Loucy (cell line): ENCODE data around the gene IARS2.
"Not testable (repeated sequence)": the region's sequence is repeated elsewhere in the genome, so short reads cannot be mapped to it uniquely, and the experiment has no call there.

ENCODE experiments used
- H2AFZ ChIP-seq: fragments of 200-600 bp; sonication (generic); 2 replicates; pipeline ENCODE4 v1.6.0; 2016; ENCODE audit warnings: antibody characterized with exemption, mild to moderate bottlenecking, low read length, moderate library complexity
- H3F3A ChIP-seq: fragments of 200-600 bp; 2 replicates; pipeline ENCODE4 v1.6.0; 2016; ENCODE audit warnings: antibody characterized with exemption, low read depth, mild to moderate bottlenecking
- H3K27me3 ChIP-seq: fragments of 200-600 bp; sonication (generic); 2 replicates; pipeline ENCODE4 v1.6.1; 2014; ENCODE audit warnings: low read length, mild to moderate bottlenecking; ENCODE audit not compliant: insufficient read depth, poor library complexity, severe bottlenecking
- H3K36me3 ChIP-seq: fragments of 200-600 bp; sonication (generic); 2 replicates; pipeline ENCODE4 v1.6.1; 2016; ENCODE audit warnings: low read length; ENCODE audit not compliant: insufficient read depth
- H3K4me1 ChIP-seq: fragments of 200-600 bp; sonication (generic); 2 replicates; pipeline ENCODE4 v1.5.1; 2014; ENCODE audit warnings: low read length, mild to moderate bottlenecking; ENCODE audit not compliant: insufficient read depth, poor library complexity, severe bottlenecking
- H3K4me2 ChIP-seq: fragments of 200-600 bp; sonication (generic); 2 replicates; pipeline ENCODE4 v1.6.0; 2014; ENCODE audit warnings: antibody characterized with exemption, low read length, low read depth, mild to moderate bottlenecking; ENCODE audit not compliant: poor library complexity, severe bottlenecking
- H3K4me3 ChIP-seq: fragments of 200-600 bp; sonication (generic); 2 replicates; pipeline ENCODE4 v1.5.1; 2014; ENCODE audit warnings: low read length, mild to moderate bottlenecking, mixed read lengths; ENCODE audit not compliant: poor library complexity, severe bottlenecking
- H3K79me2 ChIP-seq: fragments of 200-600 bp; sonication (generic); 2 replicates; pipeline ENCODE4 v1.6.1; 2014; ENCODE audit warnings: low read length; ENCODE audit not compliant: insufficient read depth
- H3K9ac ChIP-seq: fragments of 200-600 bp; sonication (generic); 2 replicates; pipeline ENCODE4 v1.6.0; 2014; ENCODE audit warnings: mild to moderate bottlenecking, low read depth, low read length, moderate library complexity; ENCODE audit not compliant: poor library complexity, severe bottlenecking
- H3K9me2 ChIP-seq: fragments of 200-600 bp; sonication (generic); replicated peaks from 2 replicates; pipeline ENCODE4 v1.6.1; 2016; ENCODE audit warnings: low read depth, low read length, mixed read lengths
- H3K9me3 ChIP-seq: fragments of 200-600 bp; sonication (generic); 2 replicates; pipeline ENCODE4 v1.6.1; 2014; ENCODE audit warnings: mild to moderate bottlenecking, antibody characterized with exemption, low read length, low read depth; ENCODE audit not compliant: insufficient read depth
- H4K20me1 ChIP-seq: fragments of 200-600 bp; sonication (generic); 2 replicates; pipeline ENCODE4 v1.6.0; 2014; ENCODE audit warnings: antibody characterized with exemption, low read length, mild to moderate bottlenecking; ENCODE audit not compliant: insufficient read depth, poor library complexity, severe bottlenecking
- EZH2phosphoT487 ChIP-seq: fragments of 200-600 bp; IDR thresholded peaks from 2 replicates; pipeline ENCODE4 v1.6.1; 2018; ENCODE audit warnings: antibody characterized with exemption, mild to moderate bottlenecking, moderate library complexity, borderline replicate concordance
- TF ChIP-seq, protein P1 (sequence below): fragments of 200-600 bp; sonication (generic); conservative IDR thresholded peaks from 2 replicates; pipeline ENCODE4 v1.5.1; 2014; ENCODE audit warnings: mild to moderate bottlenecking, antibody characterized with exemption, low read length

Gene IARS2

DNA sequence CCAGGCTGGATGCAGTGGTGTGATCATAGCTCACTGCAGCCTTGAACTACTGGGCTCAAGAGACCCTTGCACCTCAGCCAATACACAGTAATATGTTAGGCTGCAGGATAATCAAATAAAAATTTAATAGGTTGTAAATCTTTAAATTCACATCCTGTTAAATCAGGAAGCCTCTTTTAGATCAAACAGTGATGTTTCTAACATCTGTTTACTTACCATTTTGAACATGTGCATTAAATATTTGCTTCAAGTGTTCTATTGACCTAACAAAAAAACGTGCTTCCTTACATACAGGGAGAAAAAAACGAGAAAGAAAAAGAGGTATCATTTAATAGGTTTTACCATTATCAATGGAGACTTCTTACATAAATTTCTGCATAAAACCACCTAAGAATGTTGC lies 70.6 kb downstream of the IARS2 start:
- no peaks in the 10 kb centered on the region for H3K9me2 ChIP-seq
- no peaks in the 10 kb centered on the region for H3F3A ChIP-seq
- H3K4me3 ChIP-seq: no peak overlapping the region
- H4K20me1 ChIP-seq: no peaks in the 10 kb centered on the region
- no peaks in the 10 kb centered on the region for H3K9me3 ChIP-seq
- H2AFZ ChIP-seq: no peak overlapping the region
- H3K79me2 ChIP-seq: no peaks in the 10 kb centered on the region
- peaks cover 40% of the 10 kb centered on the region; the same call in 1 of the 2 replicates for H3K36me3 ChIP-seq
- no peaks in the 10 kb centered on the region for H3K4me1 ChIP-seq
- TF ChIP-seq, protein P1, sequence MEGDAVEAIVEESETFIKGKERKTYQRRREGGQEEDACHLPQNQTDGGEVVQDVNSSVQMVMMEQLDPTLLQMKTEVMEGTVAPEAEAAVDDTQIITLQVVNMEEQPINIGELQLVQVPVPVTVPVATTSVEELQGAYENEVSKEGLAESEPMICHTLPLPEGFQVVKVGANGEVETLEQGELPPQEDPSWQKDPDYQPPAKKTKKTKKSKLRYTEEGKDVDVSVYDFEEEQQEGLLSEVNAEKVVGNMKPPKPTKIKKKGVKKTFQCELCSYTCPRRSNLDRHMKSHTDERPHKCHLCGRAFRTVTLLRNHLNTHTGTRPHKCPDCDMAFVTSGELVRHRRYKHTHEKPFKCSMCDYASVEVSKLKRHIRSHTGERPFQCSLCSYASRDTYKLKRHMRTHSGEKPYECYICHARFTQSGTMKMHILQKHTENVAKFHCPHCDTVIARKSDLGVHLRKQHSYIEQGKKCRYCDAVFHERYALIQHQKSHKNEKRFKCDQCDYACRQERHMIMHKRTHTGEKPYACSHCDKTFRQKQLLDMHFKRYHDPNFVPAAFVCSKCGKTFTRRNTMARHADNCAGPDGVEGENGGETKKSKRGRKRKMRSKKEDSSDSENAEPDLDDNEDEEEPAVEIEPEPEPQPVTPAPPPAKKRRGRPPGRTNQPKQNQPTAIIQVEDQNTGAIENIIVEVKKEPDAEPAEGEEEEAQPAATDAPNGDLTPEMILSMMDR: no peak
- no peak for TF ChIP-seq EZH2phosphoT487
- H3K27me3 ChIP-seq: no peaks in the 10 kb centered on the region
- H3K9ac ChIP-seq: no peak overlapping the region
- no peak overlapping the region for H3K4me2 ChIP-seq

DNA sequence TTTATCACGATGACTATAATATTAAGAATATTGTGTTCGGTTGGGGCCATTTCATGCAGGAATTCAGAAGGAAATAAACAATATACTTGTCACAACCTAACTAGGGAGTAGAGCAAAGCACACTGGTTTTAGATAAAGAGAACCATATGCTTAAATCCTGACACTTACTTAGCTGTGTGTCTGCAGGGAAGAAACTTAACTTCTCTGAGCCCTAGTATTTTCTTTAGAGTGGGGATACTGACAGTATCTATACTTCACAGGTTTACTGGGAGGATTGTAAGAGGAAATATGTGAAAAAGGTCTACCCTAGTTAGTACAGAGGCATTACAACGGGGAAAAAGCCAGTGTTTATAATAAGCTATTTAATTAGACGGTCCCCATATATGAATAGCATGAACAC lies 72.9 kb downstream of the IARS2 start:
- Histone ChIP-seq H3K4me1 (no peaks in the 10 kb centered on the region), H2AFZ (no peak overlapping the region), H3F3A (no peaks in the 10 kb centered on the region), H3K9me2 (no peaks in the 10 kb centered on the region), H4K20me1 (no peaks in the 10 kb centered on the region), H3K9ac (no peak overlapping the region), H3K27me3 (no peaks in the 10 kb centered on the region), H3K36me3 (peaks cover 47% of the 10 kb centered on the region), H3K9me3 (no peaks in the 10 kb centered on the region), H3K4me2 (no peak overlapping the region), H3K79me2 (no peaks in the 10 kb centered on the region), H3K4me3 (no peak overlapping the region)
- TF ChIP-seq EZH2phosphoT487: no peak
- TF ChIP-seq, protein P1: no peak

DNA sequence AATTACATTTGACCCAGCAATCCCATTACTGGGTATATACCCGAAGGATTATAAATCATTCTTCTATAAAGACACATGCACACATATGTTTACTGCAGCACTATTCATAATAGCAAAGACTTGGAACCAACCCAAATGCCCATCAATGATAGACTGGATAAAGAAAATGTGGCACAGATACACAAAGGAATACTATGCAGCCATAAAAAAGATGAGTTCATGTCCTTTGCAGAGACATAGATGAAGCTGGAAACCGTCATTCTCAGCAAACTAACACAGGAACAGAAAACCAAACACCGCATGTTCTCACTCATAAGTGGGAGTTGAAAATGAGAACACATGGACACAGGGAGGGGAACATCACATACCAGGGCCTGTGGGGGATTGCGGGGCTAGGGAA lies 76.0 kb downstream of the IARS2 start:
- H3K4me3 ChIP-seq, H3K9ac ChIP-seq, H4K20me1 ChIP-seq, H3K79me2 ChIP-seq, H3K9me2 ChIP-seq, H2AFZ ChIP-seq, H3K4me2 ChIP-seq, H3F3A ChIP-seq, H3K4me1 ChIP-seq, H3K9me3 ChIP-seq, H3K27me3 ChIP-seq: not testable (repeated sequence)
- peaks cover 53% of the 10 kb centered on the region for H3K36me3 ChIP-seq

DNA sequence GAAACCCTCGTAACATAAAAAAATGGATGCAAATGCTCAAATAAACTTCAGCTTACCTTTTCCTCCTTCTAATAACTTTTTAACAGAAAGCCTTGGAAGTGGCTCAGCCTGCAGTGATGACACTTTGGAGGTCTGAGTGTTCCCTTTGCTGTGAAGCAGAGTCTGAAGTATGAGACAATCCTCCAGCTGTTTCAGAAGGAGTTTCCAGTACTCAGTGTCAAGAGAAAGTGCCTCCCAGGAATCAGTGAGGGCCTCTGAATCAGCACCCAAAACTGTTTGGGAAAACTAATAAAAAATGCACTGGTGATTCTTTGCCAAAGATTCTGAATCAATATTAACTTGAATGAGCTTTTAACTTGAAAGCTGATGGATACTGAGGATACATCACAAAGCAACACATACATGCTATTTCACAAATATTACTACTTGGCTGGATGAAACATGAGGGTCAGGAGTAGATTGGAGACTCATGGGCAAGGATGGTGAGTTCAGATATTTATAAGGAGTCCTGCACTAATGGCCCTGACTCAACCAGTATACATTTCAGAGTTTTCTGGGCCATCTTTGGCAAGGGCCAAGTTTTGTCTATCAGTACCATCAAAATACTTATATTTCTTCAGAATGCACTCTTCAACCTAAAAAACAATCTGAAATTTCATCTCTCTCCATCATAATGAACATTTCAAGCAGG lies 77.0 kb downstream of the IARS2 start:
- Histone ChIP-seq H3K9me3 (no peaks in the 10 kb centered on the region), H2AFZ (no peak overlapping the region), H3F3A (no peaks in the 10 kb centered on the region), H3K79me2 (no peaks in the 10 kb centered on the region), H3K4me3 (no peak overlapping the region), H3K4me1 (no peaks in the 10 kb centered on the region), H3K36me3 (peaks cover 52% of the 10 kb centered on the region), H4K20me1 (no peaks in the 10 kb centered on the region), H3K4me2 (no peak overlapping the region), H3K9me2 (no peaks in the 10 kb centered on the region), H3K27me3 (no peaks in the 10 kb centered on the region), H3K9ac (no peak overlapping the region)
- TF ChIP-seq, protein P1: no peak
- TF ChIP-seq EZH2phosphoT487: no peak
